Gastrocnemius medialis (tissue), 4 donors: Measurements from ENCODE around the gene DSP. TPM values are rescaled to one million over a fixed set of nuclear protein-coding genes. Genes with fewer than 3 reads are reported as not detected.

ENCODE experiments used
- ATAC-seq, 2 donors: fragments of 150-250 bp; one replicate each; pipeline ENCODE4 v1.9.1; 2016
- DNase-seq, 2 donors: peaks; one replicate each; pipeline ENCODE4 v3.0.0-alpha.2; 2019
- H3K27ac ChIP-seq, 4 donors: fragments of 200-600 bp; sonication (generic); 1 replicate in 1 of 4; 2 replicates in 3 of 4; pipeline ENCODE4 v1.5.1; 2016 to 2018; ENCODE audit warnings: mild to moderate bottlenecking in 2 of 4, moderate library complexity in 1 of 4
- H3K27me3 ChIP-seq, 3 donors: fragments of 200-600 bp; sonication (generic) in 2 of 3; 1 replicate in 1 of 3; 2 replicates in 2 of 3; pipeline versions ENCODE4 v1.5.1 to v1.6.0; 2016 to 2019; ENCODE audit warnings: mild to moderate bottlenecking in 1 of 3, moderate library complexity in 1 of 3
- H3K36me3 ChIP-seq, 2 donors: fragments of 200-600 bp; sonication (generic) in 1 of 2; one replicate each; pipeline ENCODE4 v1.5.1; 2017 to 2018
- H3K4me1 ChIP-seq, 2 donors: fragments of 200-600 bp; sonication (generic) in 1 of 2; one replicate each; pipeline ENCODE4 v1.5.1; 2016 to 2017; ENCODE audit warnings: mild to moderate bottlenecking in 2 of 2
- H3K4me3 ChIP-seq, 4 donors: fragments of 200-600 bp; sonication (generic) in 3 of 4; 1 replicate in 1 of 4; 2 replicates in 3 of 4; pipeline ENCODE4 v1.5.1; 2016 to 2019; ENCODE audit warnings: mild to moderate bottlenecking in 2 of 4
- H3K9me3 ChIP-seq, 3 donors: fragments of 200-600 bp; sonication (generic) in 2 of 3; 1 replicate in 1 of 3; 2 replicates in 2 of 3; pipeline ENCODE4 v1.5.1; 2016 to 2019
- CTCF ChIP-seq, 5 experiments: fragments of 450-650 bp in 3 of 5; fragments of 200-600 bp in 2 of 5; sonication (generic) in 2 of 5; IDR thresholded peaks in 4 of 5; conservative IDR thresholded peaks in 1 of 5; 1 replicate in 4 of 5; 2 replicates in 1 of 5; pipeline ENCODE4 v1.5.1; 2016 to 2019; ENCODE audit warnings: antibody characterized with exemption in 5 of 5, mild to moderate bottlenecking in 3 of 5, moderate library complexity in 3 of 5
- POLR2A ChIP-seq, 2 donors: fragments of 450-650 bp; IDR thresholded peaks; one replicate each; pipeline ENCODE4 v1.6.1; 2017; ENCODE audit warnings: antibody characterized with exemption in 2 of 2, mild to moderate bottlenecking in 2 of 2, moderate library complexity in 2 of 2
- in situ Hi-C, 4 donors: fragments of 200-750 bp; cut with MboI; loops; one replicate each; pipeline versions ENCODE4 v1.15.0 to v1.8.0; 2017; ENCODE audit warnings: low sequenced_read_pairs in 4 of 4
- intact Hi-C: fragments of 100-400 bp; cut with DNase I; formaldehyde crosslinking; loops from one replicate; pipeline ENCODE4 v1.15.1; 2023; ENCODE audit warnings: low total_unique reads
- total RNA-seq, 4 donors: library from RNA; depleted of rRNA; stranded (reverse); fragments of >200 nt; gene quantifications; one replicate each; pipeline versions ENCODE4 v1.1.0 to v1.2.3, GENCODE V29; 2016

Gene DSP
- total RNA-seq, 4 donors from 2014 or later, result 0.31 to 1.1 (median 0.65) TPM

GRCh38 chr6:7523922-7524321 lies 17.5 kb upstream of the DSP start:
- Histone ChIP-seq H3K4me1 (no peaks in the 10 kb centered on the region), H3K36me3 (no peaks in the 10 kb centered on the region), H3K4me3 (no peak overlapping the region), H3K27ac (no peak overlapping the region), H3K27me3 (peaks cover 0 to 7% (median 0%) of the 10 kb centered on the region in 3 donors), H3K9me3 (no peaks in the 10 kb centered on the region)
- no peak for DNase-seq
- TF ChIP-seq CTCF (IDR thresholded peaks at IDR 0.05 in 4 of 5, conservative IDR thresholded peaks at IDR 0.05 in 1 of 5) (no peak), POLR2A (IDR thresholded peaks at IDR 0.05) (no peak)
- in situ Hi-C loops, result no loop called here
- no peak for ATAC-seq
- intact Hi-C loops, result no loop called here

DNA sequence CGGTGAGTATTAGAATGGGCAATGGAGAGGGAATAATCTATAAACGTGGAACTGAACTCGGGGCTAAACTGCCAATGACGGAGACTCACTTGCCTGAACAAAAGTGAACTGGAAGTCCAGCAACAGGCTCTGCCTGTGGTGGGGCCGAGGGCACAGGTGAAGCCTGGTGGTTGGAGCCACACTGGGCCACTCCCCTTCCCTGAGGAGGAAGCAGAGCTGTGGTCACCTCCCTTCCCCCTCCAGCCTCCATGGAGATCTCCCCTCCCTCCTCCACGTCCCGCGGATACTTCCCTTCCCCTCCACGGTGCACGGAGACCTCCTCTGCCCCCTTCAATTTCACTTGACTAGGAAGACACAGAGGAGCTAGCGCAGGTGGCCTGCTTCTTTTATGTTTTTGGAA lies 14.7 kb upstream of the DSP start:
- ATAC-seq (no peak), DNase-seq (no peak)
- H3K27me3 ChIP-seq, result peaks cover 0 to 7% (median 0%) of the 10 kb centered on the region in 3 donors
- no peaks in the 10 kb centered on the region for H3K9me3 ChIP-seq
- intact Hi-C loops (no loop called here), in situ Hi-C loops (no loop called here)
- TF ChIP-seq POLR2A (IDR thresholded peaks at IDR 0.05), result no peak
- TF ChIP-seq CTCF (IDR thresholded peaks at IDR 0.05 in 4 of 5, conservative IDR thresholded peaks at IDR 0.05 in 1 of 5), result no peak
- no peak overlapping the region for H3K27ac ChIP-seq
- H3K4me3 ChIP-seq, result no peak overlapping the region
- no peaks in the 10 kb centered on the region for H3K4me1 ChIP-seq
- no peaks in the 10 kb centered on the region for H3K36me3 ChIP-seq

DNA sequence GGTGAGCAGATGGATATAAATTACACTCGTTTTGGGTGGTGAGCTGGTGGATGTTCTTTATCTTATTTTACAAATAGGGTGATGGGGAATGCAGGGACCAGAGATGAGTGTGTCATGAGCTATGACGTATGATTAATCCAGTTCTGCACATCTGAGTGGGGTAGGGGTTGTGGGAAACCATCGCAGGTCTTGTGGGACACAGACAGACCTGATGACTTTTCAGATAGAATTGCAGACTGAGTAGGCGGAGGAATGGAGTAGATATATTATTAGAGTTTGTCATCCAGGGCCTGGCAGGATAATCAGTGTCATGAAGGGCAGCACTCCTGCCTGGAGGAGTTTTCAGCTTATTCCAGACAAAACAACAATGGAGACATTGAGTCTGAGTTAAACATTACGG lies 12.9 kb upstream of the DSP start:
- Histone ChIP-seq H3K27ac (no peak overlapping the region), H3K4me1 (no peaks in the 10 kb centered on the region), H3K9me3 (no peaks in the 10 kb centered on the region), H3K4me3 (no peak overlapping the region), H3K36me3 (no peaks in the 10 kb centered on the region), H3K27me3 (peaks cover 0 to 7% (median 0%) of the 10 kb centered on the region in 3 donors)
- no peak for ATAC-seq
- intact Hi-C loops, result no loop called here
- no peak for DNase-seq
- in situ Hi-C loops, result no loop called here
- no peak for TF ChIP-seq POLR2A (IDR thresholded peaks at IDR 0.05)
- TF ChIP-seq CTCF (IDR thresholded peaks at IDR 0.05 in 4 of 5, conservative IDR thresholded peaks at IDR 0.05 in 1 of 5), result no peak

GRCh38 chr6:7529141-7529540 lies 12.3 kb upstream of the DSP start:
- no peak for TF ChIP-seq CTCF (IDR thresholded peaks at IDR 0.05 in 4 of 5, conservative IDR thresholded peaks at IDR 0.05 in 1 of 5)
- no peak for TF ChIP-seq POLR2A (IDR thresholded peaks at IDR 0.05)
- no peak for ATAC-seq
- in situ Hi-C loops, result no loop called here

GRCh38 chr6:7532232-7532631 lies 9.2 kb upstream of the DSP start:
- DNase-seq (no peak), ATAC-seq (no peak)
- H3K4me1 ChIP-seq, result no peaks in the 10 kb centered on the region
- no peaks in the 10 kb centered on the region for H3K9me3 ChIP-seq
- TF ChIP-seq POLR2A (IDR thresholded peaks at IDR 0.05) (no peak), CTCF (IDR thresholded peaks at IDR 0.05 in 4 of 5, conservative IDR thresholded peaks at IDR 0.05 in 1 of 5) (no peak)
- no peaks in the 10 kb centered on the region for H3K36me3 ChIP-seq
- H3K27ac ChIP-seq, result no peak overlapping the region
- H3K4me3 ChIP-seq, result no peak overlapping the region
- intact Hi-C loops (no loop called here), in situ Hi-C loops (no loop called here)
- H3K27me3 ChIP-seq, result peaks cover 2 to 11% (median 8%) of the 10 kb centered on the region in 3 donors

More at GRCh38 chr6:7529141-7529540, 12.3 kb upstream of the DSP start:
- Histone ChIP-seq H3K4me1 (no peaks in the 10 kb centered on the region), H3K36me3 (no peaks in the 10 kb centered on the region), H3K9me3 (no peaks in the 10 kb centered on the region), H3K4me3 (no peak overlapping the region), H3K27me3 (peaks cover 0 to 7% (median 0%) of the 10 kb centered on the region in 3 donors), H3K27ac (no peak overlapping the region)
- intact Hi-C loops, result no loop called here
- no peak for DNase-seq
